Measurements from ENCODE around the gene ANKRD12.

GRCh38 chr18:9216459-9216858 lies 79.9 kb downstream of the ANKRD12 start:
- TF ChIP-seq CTCF (IDR thresholded peaks at IDR 0.05) (no peak), POLR2AphosphoS5 (IDR thresholded peaks at IDR 0.05) (no peak), POLR2A (IDR thresholded peaks at IDR 0.05) (no peak)

Measured in sigmoid colon (tissue), 4 donors.